Activated T-cell treated with anti-CD3 and anti-CD28 coated beads, Interleukin-2, amount 50 U/mL, for 48 hours (primary cell): ENCODE data around the gene FGF19.
"Not testable (repeated sequence)": the region's sequence is repeated elsewhere in the genome, so short reads cannot be mapped to it uniquely, and the experiment has no call there.

Experiments
- DNase-seq, 2 experiments: peaks; one replicate each; pipeline ENCODE4 v3.0.0-alpha.2; 2020

Gene FGF19

DNA sequence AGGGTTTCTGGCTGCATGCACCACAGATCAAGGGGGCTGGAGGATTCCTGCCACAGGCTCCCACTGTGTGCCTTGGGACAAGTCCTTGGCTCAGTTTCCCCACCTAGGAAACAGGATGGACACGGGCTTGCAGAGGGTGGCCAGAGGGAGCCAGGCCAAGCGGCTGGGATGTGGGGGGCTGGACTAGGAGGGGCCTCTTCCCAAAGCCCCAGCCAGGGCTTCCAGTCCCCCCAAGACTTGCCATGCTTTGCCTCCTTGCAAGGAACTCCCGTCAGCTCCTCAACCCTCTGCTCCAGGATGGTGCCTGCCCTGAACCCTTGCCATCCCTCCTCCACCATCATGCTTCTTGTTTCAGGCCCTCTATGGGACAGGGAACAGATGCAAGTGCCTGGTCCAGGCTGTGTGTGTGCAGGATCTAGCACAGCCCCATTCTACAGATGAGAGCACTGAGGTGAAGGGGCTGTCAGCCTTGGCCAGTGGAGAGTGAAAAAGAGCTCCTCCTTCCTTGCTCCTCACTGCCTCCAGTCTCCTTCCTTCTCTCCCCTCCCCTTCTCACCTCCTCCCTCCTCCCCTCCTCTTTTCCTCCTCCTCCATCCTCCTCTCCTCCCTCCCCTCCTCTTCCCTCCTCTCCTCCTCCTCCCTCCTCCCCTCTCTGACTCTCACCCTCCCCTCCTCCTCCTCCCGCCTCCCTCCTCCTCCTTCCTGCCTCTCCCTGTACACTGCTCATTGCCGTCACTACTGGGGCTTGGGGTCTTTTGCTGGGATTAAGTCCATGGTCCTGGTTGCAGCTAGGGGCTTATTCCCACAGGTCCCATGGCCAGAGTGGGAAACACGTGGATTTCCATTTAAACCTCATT is 13.3 kb upstream of the FGF19 start:
- no peak for DNase-seq

DNA sequence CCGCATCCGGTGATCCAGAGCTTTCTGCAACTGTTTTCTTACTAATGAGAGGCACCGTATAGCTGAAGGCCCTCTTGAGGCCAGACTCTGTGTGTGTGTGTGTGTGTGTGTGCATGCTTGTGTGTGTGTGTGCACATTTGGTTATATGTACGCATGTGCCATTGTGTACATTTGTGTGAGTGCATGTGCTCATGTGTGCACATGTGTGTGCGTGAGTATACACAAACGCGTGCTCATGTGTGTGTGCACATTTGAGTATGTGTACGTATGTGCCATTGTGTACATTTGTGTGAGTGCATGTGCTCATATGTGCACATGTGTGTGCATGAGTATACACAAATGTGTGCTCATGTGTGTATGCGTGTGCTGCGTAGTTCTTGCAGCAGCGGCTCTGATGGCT is 12.3 kb upstream of the FGF19 start:
- DNase-seq: no peak

DNA sequence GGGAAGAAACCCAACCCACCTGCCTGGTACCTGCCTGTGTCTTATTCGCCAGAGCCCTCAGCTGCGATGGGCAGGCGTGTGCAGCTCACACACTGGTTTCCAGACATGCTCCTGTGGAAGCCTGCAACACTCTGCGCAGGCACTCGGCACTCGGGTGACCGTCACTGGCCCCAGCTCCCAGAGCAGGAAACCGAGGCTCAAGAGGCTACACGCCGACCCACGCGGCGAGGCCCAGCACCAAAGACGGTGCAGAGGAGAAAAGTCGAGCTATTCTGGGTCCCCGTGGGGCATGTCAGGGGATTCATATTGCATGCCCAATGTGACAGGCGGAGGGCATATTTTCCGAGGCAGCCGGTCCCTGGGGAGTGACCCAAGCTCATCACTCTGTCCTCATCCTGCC is 11.6 kb upstream of the FGF19 start:
- no peak for DNase-seq

DNA sequence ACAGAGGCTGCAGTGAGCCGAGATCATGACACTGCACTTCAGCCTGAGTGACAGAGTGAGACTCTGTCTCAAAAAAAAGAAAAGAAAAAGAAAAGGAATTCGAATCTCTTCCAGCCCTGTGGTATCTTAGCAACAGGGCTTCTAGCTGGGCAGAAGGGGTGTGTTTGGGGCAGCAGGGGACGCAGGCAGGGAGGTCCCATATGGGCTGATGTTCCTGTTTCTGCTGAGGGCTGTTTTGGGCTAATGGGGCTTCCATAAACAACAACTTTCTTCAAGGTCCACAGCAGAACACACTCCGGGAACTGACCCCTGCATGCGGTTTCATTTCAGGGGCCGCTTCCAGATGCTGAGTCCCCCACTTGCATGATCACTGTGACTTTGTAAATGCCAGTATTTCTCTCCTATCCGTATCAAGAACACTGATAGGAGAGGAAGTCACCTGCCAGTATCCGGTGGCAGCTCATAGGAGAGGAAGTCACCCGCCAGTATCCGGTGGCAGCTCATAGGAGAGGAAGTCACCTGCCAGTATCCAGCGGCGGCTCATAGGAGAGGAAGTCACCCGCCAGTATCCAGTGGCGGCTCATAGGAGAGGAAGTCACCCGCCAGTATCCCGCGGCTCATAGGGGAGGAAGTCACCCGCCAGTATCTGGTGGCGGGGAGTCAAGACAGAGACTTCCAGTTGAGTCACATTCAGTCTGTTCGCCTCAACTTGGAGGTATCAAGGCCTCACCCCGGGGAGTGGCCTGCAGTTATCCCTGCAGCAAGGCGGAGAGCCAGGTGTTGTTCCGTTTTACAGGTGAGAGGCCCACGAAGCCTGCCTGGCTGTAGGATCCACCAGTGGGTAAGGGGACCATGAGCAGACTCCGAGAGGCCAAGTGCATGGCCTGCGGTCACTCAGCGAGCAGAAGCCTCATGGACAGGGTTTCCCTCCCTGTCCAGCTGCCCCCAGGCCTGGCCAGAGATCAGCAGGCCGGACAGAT is 8.3 kb upstream of the FGF19 start:
- DNase-seq: peak in 1 of 2 experiments; percentile 29

DNA sequence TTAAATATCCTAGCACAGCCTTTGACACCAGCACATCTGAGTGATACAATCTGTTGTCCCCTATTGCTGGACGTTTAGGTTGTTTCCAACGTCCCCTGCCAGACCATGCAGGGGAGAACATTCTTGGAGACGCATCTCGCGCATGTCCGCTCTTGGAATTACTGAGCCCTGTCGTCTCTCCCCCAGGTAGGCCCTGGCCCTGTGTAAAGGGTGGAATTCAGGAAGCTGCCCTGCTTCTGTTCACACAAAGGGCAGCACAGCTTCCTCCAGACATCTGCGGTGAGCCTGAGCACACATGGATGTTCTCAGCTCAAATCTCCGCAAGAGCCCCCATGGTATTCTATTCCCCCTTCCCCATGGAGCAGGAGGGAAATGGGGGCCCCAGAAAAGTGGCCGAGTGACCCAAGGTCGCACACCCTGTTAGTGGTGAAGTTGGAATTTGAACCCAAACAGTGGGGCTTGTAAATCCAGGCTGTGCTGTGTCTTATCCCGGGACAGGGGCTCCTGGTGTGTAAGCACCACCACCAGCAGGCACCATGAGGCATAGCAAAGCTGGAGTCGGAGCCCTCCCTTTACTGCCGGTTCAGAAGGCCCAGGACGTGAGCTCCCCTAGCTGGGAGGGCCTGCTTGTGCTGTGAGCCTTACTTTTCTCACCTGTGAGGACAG is 5.0 kb upstream of the FGF19 start:
- no peak for DNase-seq

DNA sequence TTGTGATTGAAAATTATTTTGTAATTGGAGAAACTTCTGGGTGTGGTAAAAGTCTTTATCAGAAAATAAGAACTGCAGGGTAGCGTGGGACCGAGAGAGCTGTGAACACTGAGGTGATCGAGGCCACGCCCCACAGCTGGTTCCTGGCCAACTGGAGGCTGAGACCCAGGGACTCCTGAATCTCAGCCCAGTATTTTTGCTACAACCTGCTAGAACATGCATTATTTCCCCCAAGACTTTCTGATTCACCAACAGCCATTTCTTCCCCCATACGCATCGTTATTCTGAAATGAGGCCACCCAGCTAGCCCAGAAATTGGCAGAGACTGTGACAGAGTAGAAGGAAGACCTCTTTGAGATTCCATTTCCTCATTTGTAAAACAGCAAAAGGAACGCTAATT is 3.4 kb upstream of the FGF19 start:
- no peak for DNase-seq

DNA sequence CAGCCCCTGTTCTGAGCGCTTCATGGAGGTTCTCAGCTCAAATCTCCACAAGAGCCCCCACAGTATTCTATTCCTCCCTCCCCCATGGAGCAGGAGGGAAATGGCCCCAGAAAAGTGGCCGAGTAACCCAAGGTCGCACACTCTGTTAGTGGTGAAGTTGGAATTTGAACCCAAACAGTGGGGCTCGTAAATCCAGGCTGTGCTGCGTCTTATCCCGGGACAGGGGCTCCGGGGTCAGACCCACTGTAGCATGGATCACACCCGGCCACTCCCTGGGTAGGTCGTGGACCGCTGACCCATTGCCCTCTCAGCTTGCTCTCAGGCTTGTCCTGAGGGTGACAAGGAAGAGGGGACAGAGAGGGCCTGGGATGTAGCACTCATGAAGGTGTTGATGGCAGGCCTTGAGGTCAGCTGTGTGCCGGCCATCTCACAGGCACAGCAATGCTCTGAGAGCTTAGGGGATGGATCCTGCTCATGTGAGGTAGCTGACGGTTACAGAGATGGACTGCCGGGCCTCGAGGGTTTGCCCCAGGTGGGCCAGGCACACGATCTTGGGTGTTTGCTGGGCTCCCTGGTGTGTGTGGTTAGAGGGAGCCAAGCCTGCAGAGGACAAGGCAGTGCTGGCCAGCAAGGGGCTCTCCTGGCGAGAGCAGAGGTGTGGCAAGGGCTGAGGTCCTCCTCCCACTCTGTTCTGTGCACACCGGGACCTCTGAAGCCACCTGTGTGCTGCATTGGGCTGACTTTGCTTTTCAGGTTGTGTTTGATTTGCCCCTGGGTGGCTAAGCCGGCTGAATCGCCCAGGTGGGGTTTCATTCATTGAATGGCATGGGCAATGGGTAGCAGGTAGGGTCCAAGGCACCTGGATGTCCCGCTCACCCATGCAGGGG is 2.3 kb upstream of the FGF19 start:
- no peak for DNase-seq

DNA sequence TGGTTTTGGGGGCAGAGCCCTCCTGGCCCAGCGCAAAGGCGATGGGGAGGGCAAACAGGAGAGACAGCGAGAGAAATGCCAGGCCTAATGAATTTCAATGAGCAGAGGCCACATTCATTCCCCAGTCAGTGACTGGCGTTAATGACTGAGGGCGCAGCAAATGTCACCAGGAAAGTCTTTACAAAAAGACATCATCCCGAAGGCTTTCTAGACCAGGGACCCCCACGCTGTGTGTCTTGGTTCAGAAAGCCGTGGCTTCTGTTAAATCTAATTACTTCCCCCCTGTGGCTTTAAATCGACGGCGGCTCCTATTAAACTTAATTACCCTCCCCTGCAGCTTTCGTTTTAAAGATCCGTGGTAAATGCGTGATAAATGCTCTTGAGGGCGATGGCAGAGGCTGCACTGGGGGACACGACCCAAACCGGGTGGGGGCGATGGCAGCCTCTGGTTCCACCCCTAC is 1.6 kb upstream of the FGF19 start:
- DNase-seq: no peak

DNA sequence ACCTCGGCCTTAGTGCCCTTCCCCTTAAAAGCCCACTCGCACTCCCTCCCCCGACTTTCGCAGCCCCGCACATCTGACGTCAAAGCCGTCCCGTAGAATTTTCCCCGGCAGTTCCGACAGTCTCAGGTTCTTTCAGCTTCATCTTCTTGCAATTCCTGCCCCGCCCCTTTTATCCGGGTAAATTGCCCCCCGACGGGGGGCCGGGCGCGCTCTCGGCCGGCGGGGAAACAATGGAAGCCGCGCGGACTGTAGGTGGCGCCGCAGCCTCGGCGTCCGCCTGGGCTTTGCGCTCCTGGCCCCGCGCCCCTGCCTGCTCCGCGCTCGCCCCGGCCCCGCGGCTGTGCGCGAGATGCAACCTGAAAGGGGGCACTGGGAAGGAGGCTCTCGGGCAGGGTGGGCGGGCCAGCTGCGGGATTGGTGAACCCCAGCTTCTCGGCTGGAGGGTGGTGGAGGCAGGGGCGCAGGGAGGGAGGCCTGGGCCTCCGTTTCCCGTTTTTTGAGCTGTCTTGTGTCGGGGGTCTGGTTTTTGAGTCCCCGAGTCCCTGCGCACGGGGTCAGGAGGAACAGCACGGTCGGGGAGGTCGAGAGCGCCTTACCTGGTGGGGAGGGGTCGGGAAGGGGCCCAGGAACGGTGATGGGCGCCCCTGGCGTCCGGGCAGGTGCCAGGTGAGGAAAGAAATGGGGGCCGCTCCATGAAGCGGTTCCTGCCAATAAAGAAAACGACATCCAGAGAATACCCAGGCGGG is 859 bp upstream of the FGF19 start:
- DNase-seq: peak in 1 of 2 experiments; percentile 45

DNA sequence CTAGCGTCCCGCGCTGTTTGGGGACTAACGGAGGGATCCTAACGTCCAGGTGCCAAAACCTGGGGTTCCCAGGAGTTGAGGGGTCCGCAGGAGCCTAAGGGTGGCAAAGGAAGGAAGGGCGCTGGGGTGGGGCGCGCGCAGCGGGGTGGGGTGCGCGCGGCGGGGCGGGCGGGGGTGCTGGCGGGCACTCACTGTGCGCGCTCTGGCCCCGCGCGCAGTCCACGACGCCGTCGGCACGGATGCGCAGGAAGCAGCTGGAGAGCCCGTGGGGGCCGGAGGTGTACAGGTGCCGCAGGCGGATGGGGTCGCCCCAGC is 412 bp downstream of the FGF19 start:
- DNase-seq: no peak

DNA sequence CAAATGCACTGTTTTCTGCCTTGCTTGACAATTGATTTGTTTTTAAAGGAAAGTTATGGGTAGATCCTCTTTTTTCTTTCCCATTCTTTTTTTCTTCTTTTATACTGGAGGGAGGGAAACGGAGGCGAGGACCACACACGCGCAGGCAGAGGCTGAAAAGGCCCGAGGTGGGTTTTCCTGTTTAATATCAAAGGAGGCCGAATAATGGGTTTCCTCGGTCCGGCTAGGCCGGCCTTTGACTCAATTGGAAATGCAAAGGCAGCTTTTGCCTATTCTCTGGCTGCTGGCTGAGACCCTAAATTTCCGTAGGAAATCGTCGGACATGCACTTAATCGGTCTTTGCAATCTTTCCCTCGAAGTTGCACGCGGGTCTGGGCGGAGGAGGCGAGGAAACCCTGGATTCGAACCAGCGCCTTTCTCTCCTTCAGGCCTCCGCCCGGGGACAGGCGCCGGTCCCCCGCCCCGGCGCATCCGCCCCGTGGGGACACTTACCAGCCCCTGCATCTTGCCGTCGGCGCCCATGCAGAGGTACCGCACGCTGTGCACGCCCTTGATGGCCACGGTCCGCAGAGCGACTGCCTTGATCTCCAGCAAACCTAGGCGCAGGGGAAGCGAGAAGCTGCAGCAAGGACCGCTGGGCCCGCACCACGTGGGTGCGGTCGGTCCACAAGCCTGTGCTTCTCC is 911 bp downstream of the FGF19 start:
- peak in 1 of 2 experiments; percentile 27 for DNase-seq

DNA sequence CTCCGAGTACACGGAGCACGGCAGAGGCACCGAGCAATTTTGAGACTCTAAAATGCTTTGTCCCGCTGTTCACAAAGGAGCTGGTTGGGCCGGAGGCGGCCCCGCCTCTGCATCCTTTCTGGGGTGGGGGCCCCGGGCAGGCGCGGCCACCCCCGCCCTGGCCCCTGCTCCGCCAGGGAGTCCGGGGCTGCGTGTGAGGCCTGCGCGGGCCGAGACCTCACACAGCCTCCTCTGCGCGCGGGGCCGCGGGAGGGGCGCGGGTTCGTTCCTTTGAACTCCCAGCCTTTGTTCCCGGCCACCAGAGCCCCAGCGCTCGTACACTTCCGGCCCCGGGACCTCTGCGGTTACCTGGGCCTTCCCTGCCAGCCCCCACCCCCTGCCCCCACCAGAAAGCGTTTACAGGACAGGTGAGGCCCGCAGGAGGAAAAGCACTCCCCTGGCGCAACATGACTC is 1.6 kb downstream of the FGF19 start:
- no peak for DNase-seq

DNA sequence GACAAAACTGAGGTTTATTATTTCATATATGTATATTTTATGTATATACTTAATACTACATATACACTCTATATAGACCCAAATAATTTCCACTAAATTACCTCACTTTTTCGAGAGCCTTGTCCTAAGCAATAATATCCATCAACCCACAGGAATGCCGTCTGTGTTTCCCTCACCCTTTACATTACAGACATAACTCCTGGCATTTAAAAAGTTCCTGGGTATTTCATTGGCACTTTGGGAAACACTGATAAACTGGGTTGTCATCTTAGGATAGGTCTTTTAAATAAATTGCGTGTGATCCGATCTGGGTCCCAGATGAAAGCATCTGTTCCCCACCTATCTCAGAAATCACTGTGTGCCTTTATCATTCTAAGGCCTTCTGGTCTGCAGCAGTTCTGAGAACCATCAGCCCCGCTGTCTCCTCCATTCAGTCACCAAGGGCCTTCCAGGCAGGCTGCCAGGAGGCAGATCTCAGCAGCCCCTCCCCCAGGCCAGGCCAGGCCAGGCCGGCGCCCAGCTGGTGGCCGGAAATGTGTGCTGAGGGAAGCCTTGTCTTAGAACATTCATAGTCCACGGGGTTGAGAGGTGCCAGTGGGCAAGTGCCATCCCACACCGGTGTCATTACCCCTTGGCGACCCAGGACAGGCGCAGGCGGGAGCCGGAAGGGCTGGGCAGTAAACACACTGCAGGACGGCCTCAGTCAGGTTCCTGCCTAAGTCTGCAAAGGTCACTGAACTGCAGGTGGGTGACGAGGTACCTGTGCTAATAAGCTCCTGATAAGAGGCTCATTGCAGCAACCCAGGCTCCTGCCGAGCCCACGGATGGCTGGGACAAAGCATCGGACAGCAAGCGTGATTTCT is 3.3 kb downstream of the FGF19 start:
- DNase-seq: no peak

DNA sequence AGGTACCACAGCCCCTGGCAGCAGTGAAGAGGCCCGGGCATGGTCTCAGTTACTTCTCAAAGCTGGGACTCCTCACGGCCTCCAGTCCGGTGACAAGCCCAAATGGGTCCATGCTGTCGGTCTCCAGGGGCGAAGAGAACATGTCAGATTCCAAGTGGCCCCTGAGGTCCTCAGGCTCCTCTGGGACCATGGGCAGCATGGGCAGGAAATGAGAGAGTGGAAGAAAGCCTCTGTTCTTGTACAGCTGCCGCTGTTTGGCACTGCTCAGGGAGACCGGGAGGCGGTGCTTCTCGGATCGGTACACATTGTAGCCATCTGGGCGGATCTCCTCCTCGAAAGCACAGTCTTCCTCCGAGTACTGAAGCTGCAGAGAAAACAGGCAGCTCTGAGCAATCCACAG is 4.6 kb downstream of the FGF19 start:
- no peak for DNase-seq

DNA sequence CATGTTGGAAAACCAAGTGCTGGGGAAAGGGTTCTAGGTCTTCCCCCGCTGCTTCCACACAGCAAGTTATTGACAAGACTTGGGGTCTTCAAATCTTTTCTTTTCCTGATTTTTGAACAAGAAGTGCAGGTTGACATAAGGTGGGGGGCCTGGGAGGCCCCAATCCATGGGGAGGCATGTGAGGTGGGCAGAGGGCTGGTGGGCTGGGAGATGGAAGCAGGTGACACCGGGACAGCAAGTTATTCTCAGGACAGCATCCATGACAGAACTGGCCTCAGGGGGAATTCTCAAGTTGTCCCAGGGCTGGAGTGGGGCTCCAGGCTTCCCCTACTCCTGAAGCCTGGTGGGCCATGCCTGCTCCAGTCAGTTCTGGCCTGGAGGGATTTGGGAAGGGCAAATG is 5.5 kb downstream of the FGF19 start:
- no peak for DNase-seq

DNA sequence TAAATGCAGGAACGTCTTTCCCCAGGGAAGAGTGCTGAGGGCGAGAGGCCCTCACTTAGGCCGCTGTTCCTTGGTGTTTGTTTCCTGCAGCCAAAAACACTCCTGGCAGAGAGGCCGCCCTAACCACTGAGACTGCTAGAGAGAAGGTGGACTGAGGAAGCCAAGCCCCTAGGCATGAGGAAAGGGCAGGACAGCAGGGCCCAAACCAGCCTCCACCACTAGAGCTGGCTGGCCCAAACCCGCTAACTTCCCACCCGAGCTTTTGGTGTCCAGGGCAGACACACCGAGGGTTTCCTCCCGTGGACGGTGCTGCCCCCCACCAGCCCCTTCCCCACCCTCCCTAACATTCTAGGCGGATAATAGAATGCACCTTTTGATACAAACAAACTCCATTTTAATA is 6.0 kb downstream of the FGF19 start:
- DNase-seq: no peak

DNA sequence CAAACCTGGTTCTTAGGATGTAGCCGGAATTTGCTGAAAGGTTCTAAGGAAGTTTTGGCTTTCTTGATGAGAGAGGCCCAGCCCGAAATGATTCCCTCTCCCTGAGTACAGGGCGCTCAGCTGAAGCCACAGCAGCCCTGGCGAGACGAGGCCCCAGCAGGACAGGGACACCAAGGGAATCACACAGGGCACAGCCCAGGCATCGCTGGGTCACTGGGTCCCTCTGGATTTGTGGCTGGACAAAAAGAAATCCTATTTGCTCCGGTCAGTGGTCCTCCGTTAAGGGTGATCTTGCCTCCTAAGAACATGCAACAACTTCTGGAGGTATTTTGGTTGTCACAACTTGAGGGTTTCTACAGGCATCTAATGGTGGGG is 6.4 kb downstream of the FGF19 start:
- no peak for DNase-seq

DNA sequence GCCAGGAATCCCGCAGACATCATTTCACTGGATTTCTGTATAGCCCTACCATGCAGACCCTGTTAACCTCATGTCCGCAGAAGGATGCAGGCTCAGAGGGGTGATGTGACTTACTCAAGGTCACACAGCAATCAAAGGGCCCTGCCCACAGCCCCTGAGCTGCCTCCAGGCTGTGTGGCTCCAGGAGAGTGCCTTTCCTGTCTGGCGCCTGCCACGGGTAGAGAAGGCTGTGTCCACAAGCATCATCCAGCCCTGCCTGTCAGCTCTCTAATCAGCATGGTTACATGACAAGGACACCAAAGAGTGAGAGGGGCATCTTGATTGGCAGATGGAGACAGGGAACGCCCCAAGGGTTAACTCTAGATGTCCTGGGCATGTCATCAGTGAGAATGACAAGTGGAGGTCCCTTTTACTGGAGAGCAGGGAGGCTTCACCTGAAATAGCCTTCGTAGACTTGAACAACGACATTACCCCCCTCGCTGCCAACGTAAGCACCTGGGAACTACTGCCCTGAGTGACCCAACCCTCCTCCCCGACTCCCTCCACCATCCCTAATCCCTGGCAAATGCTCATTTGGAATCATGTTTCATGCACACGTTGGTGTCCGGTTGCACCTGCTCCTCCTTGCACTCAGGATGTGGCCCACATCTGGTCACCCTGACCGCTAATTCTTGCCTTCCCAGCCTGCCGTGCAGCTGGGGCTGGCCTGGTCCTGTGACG is 6.9 kb downstream of the FGF19 start:
- no peak for DNase-seq

DNA sequence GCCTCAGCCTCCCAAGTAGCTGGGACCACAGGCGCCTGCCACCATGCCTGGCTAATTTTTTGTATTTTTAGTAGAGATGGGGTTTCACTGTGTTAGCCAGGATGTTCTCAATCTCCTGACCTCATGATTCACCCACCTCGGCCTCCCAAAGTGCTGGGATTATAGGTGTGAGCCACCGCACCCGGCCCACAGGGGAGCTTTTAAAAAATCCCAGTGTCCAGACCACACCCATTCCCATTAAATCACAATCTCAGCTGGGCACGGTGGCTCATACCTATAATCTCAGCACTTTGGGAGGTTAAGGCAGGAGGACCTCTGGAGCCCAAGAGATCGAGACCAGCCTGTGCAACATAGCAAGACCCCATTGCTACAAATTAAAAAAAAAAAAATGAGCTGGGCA is 7.8 kb downstream of the FGF19 start:
- not testable (repeated sequence) for DNase-seq
